ENCODE measurements around the gene SKAP2. TPM values are rescaled to one million over a fixed set of nuclear protein-coding genes. Genes with fewer than 3 reads are reported as not detected.

Gene SKAP2
- total and polyA plus RNA-seq, 2 of the 4 experiments (the other 2 are of a cell fraction), result 5.7 to 7.4 TPM

DNA sequence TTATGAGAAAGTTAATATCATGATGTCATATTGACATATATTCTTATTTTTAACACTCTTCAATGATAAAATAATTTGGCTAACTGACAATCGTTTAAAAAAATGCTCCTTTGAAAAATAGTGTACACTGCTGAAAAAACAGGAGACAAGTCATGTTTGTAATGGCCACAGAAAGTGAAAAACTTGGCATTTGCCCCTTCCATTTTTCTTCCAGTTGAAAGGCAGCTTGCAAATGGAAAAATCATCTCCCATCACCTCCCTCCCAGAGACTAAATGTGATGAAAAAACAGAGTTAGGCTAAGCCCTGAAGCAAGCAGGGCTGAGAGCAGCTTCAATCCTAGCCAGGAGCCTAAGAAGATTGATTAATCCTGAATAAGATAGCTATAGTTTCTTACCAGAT is 160.4 kb downstream of the SKAP2 start:
- Histone ChIP-seq H4K91ac (ENCODE audit: insufficient read depth, low read depth, low read length) (0 out of 2 replicates have a peak overlapping the region, but pooled peaks have one; percentile 3), H3K9ac (ENCODE audit: low read depth, low read length) (no peak overlapping the region), H4K5ac (ENCODE audit: low read depth, low read length) (peak overlapping the region; percentile 43; the same call in 1 of the 2 replicates), H3K27ac (ENCODE audit: insufficient read depth, low read length) (no peak overlapping the region), H3K36me3 (ENCODE audit: control insufficient read depth, insufficient read depth, low read length) (no peaks in the 10 kb centered on the region), H3K79me1 (ENCODE audit: low read depth in 1 of 2, low read length in 2 of 2) (no peaks in the 10 kb centered on the region), H3K4me1 (ENCODE audit: control insufficient read depth, insufficient read depth, low read length) (peaks cover 6% of the 10 kb centered on the region), H2AFZ (replicated peaks; ENCODE audit: low read length, poor library complexity) (no peak overlapping the region), H4K20me1 (ENCODE audit: insufficient read depth, low read length) (no peaks in the 10 kb centered on the region), H2BK20ac (ENCODE audit: low read depth, low read length) (0 out of 2 replicates have a peak overlapping the region, but pooled peaks have one; percentile 9), H2BK120ac (ENCODE audit: low read depth, low read length) (no peak overlapping the region), H2AK9ac (replicated peaks; ENCODE audit: low read depth, low read length, poor library complexity) (no peak overlapping the region), H3K9me3 (ENCODE audit: control insufficient read depth, insufficient read depth, low read length) (no peaks in the 10 kb centered on the region), H4K8ac (ENCODE audit: low read depth in 2 of 2, low read length in 2 of 2) (no peak overlapping the region), H3K56ac (ENCODE audit: extremely low read depth, insufficient read depth, low read length) (no peak overlapping the region), H3K4ac (ENCODE audit: low read depth, low read length) (0 out of 2 replicates have a peak overlapping the region, but pooled peaks have one; percentile 46), H2AK5ac (ENCODE audit: low read depth, low read length) (0 out of 2 replicates have a peak overlapping the region, but pooled peaks have one; percentile 11), H3K4me2 (ENCODE audit: low read depth, low read length) (no peak overlapping the region), H3K27me3 (ENCODE audit: control insufficient read depth, insufficient read depth, low read length) (no peaks in the 10 kb centered on the region), H3K14ac (replicated peaks; ENCODE audit: low read depth, low read length) (no peak overlapping the region), H3K23ac (ENCODE audit: low read depth, low read length) (no peak overlapping the region), H3K4me3 (ENCODE audit: insufficient read depth, low read depth, low read length) (no peak overlapping the region), H2BK15ac (ENCODE audit: low read depth, low read length) (no peak overlapping the region), H2BK5ac (ENCODE audit: low read depth, low read length, poor library complexity, severe bottlenecking) (no peak overlapping the region), H3K9me1 (ENCODE audit: insufficient read depth, low read length) (peaks cover 2% of the 10 kb centered on the region; the same call in 1 of the 2 replicates), H3K18ac (ENCODE audit: low read depth, low read length) (peak overlapping the region; percentile 71)
- no peak for DNase-seq
- no peak for TF ChIP-seq MXI1 (IDR thresholded peaks at IDR 0.05; ENCODE audit: borderline replicate concordance, low read depth, low read length)
- TF ChIP-seq, protein P1, sequence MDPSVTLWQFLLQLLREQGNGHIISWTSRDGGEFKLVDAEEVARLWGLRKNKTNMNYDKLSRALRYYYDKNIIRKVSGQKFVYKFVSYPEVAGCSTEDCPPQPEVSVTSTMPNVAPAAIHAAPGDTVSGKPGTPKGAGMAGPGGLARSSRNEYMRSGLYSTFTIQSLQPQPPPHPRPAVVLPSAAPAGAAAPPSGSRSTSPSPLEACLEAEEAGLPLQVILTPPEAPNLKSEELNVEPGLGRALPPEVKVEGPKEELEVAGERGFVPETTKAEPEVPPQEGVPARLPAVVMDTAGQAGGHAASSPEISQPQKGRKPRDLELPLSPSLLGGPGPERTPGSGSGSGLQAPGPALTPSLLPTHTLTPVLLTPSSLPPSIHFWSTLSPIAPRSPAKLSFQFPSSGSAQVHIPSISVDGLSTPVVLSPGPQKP (IDR thresholded peaks at IDR 0.05; ENCODE audit: borderline replicate concordance, low read depth, low read length), result no peak
- intact Hi-C loops (cut with micrococcal nuclease), result no loop called here
- no CpG with 5 or more reads among the region's 1 CpG for whole genome bisulfite sequencing, 2 experiments (ENCODE audit: extremely low coverage in 2 of 2, insufficient read length in 1 of 2)
- dilution Hi-C loops (cut with HindIII; ENCODE audit: low sequenced_read_pairs, unreplicated experiment), result no loop called here
- ChIA-PET POLR2A (ENCODE audit: unreplicated experiment) (no interaction called here), CTCF (no interaction called here)
- in situ Hi-C loops (cut with MboI; ENCODE audit: low sequenced_read_pairs), result no loop called here
- no peak for ATAC-seq (ENCODE audit: low read depth)
- BruUV-seq (replicated peaks), result no TSS peak
